Stimulated activated memory B cell treated with anti-CD40 and anti-IgM and Interleukin-4, amounts not matched to agents 10 μg/mL and 1 μg/mL and 100 μg/mL, for 72 hours (primary cell): Measurements from ENCODE around the gene RNF145.

Experiments
- ATAC-seq: fragments of 150-1000 bp; cut with Tn5 transposase; 2 replicates; pipeline ENCODE4 v1.10.0; 2021
- H3K27ac Mint-ChIP-seq: one replicate; pipeline ENCODE4 v1.8.0; 2022; ENCODE audit warnings: mild to moderate bottlenecking, mixed read lengths
- H3K27me3 Mint-ChIP-seq: one replicate; pipeline ENCODE4 v1.8.0; 2022; ENCODE audit warnings: mixed read lengths
- H3K36me3 Mint-ChIP-seq: one replicate; pipeline ENCODE4 v1.8.0; 2022; ENCODE audit warnings: mixed read lengths
- H3K4me1 Mint-ChIP-seq: one replicate; pipeline ENCODE4 v1.8.0; 2022; ENCODE audit warnings: mixed read lengths
- H3K4me3 Mint-ChIP-seq: one replicate; pipeline ENCODE4 v1.8.0; 2022; ENCODE audit warnings: mild to moderate bottlenecking, moderate library complexity, mixed read lengths
- H3K9me3 Mint-ChIP-seq: one replicate; pipeline ENCODE4 v1.8.0; 2022; ENCODE audit warnings: mixed read lengths

The RNF145 gene

DNA sequence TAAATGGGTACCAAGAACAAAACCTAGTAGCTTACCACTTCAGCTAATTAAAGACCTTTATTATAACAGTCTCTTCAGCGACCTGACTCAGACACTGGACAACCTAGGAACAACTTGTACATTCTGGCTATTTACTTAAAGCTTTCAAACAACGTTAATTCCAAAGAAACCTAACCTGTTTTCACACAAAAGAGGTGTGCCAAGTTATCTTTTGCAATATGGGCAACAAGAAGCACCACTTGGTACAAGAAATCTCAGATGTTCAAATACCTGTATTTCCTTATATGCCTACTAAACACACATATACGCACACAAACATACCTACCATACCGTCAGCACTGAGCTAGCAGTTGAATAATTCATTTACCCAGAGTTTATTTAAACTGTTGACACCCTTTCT, 23.0 kb downstream of the RNF145 start:
- Mint-ChIP-seq H3K27me3 (no peaks in the 10 kb centered on the region), H3K36me3 (peaks cover 29% of the 10 kb centered on the region), H3K4me3 (no peak overlapping the region), H3K27ac (peak overlapping the region; percentile 77), H3K9me3 (no peaks in the 10 kb centered on the region), H3K4me1 (peaks cover 51% of the 10 kb centered on the region)
- no peak for ATAC-seq

- H3K9me3 Mint-ChIP-seq: no peaks in the 10 kb centered on the region
- peaks cover 30% of the 10 kb centered on the region for H3K36me3 Mint-ChIP-seq
- ATAC-seq: no peak
- H3K27ac Mint-ChIP-seq: peak overlapping the region; percentile 77
- peaks cover 56% of the 10 kb centered on the region for H3K4me1 Mint-ChIP-seq
- no peak overlapping the region for H3K4me3 Mint-ChIP-seq
- H3K27me3 Mint-ChIP-seq: no peaks in the 10 kb centered on the region
These were observed 23.6 kb downstream of the RNF145 start for GRCh38 chr5:159185773-159186172.

- peak overlapping the region; percentile 77 for H3K27ac Mint-ChIP-seq
- H3K4me1 Mint-ChIP-seq: peaks cover 64% of the 10 kb centered on the region
- H3K27me3 Mint-ChIP-seq: no peaks in the 10 kb centered on the region
- H3K9me3 Mint-ChIP-seq: no peaks in the 10 kb centered on the region
- ATAC-seq: peak; percentile 77
- H3K36me3 Mint-ChIP-seq: peaks cover 30% of the 10 kb centered on the region
- no peak overlapping the region for H3K4me3 Mint-ChIP-seq
These were observed 24.4 kb downstream of the RNF145 start for GRCh38 chr5:159184858-159185381.

DNA sequence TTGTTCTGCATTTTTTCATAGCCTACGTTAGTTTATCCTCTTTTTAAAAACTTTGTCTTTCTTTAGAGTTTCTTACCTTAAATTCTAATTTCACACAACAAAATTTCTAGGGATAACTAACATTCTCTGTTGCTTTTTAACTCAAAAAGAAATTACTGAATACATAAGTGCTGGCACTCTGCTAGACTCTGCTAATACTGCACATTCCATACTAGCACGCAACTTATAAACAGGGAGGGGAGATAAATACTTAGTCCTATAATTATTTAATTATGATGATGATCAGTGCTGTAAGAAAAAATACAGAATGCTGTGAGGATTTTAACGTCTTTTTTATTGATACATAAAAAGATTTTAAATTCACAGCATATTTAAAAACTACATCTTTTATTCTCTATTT, 25.1 kb downstream of the RNF145 start:
- Mint-ChIP-seq H3K4me1 (peaks cover 71% of the 10 kb centered on the region), H3K9me3 (no peaks in the 10 kb centered on the region), H3K4me3 (no peak overlapping the region), H3K27ac (peak overlapping the region; percentile 77), H3K27me3 (no peaks in the 10 kb centered on the region), H3K36me3 (peaks cover 26% of the 10 kb centered on the region)
- ATAC-seq: no peak

GRCh38 chr5:159183247-159183646, 26.1 kb downstream of the RNF145 start:
- Mint-ChIP-seq H3K4me1 (peaks cover 76% of the 10 kb centered on the region), H3K36me3 (peaks cover 26% of the 10 kb centered on the region), H3K4me3 (no peak overlapping the region), H3K27me3 (no peaks in the 10 kb centered on the region), H3K9me3 (no peaks in the 10 kb centered on the region), H3K27ac (peak overlapping the region; percentile 77)
- ATAC-seq: no peak

- H3K27ac Mint-ChIP-seq: peak overlapping the region; percentile 77
- H3K36me3 Mint-ChIP-seq: peaks cover 21% of the 10 kb centered on the region
- H3K9me3 Mint-ChIP-seq: no peaks in the 10 kb centered on the region
- no peak for ATAC-seq
- H3K4me1 Mint-ChIP-seq: peaks cover 70% of the 10 kb centered on the region
- no peak overlapping the region for H3K4me3 Mint-ChIP-seq
- H3K27me3 Mint-ChIP-seq: no peaks in the 10 kb centered on the region
These were observed 26.7 kb downstream of the RNF145 start for GRCh38 chr5:159182691-159183090.

DNA sequence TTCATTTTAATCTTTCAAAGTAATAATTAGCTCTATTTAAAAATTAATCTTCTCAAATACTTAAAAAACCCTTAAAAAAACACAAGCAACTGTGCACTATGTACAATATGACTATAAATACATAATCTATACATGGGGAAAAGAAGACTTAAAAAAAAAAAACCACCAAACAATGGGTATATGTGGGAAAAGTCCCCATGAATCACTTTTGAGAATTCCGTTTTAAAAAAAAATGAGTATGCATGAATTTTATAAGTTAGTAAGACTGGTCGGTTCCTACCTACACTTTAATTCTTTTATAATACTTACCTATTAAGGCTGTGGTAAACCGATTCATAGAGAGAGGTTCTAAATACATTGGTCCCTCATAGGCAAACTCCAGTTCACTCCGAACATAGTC, 27.7 kb downstream of the RNF145 start:
- Mint-ChIP-seq H3K4me1 (peaks cover 66% of the 10 kb centered on the region), H3K4me3 (no peak overlapping the region), H3K9me3 (no peaks in the 10 kb centered on the region), H3K36me3 (peaks cover 18% of the 10 kb centered on the region), H3K27me3 (no peaks in the 10 kb centered on the region), H3K27ac (peak overlapping the region; percentile 90)
- ATAC-seq: no peak

DNA sequence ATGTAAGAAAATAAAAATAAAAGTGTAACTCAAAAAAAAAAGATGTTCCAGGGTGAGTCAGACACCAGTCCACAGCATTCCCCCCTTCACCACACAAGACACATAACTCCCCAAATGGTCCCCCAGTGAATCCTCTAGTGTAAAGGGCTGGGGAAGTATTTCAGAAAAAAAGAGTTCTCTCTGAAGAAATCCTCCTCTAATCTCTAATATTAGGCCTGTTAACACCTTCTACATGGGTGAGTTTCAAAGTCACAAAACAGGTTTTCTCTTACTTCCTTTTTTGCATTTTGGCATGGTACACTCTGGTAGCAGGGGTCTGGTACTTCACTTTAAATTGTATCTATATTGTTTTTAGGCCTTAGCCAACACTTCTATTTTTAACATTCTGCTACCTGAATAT, 28.2 kb downstream of the RNF145 start:
- Mint-ChIP-seq H3K4me3 (peak overlapping the region; percentile 56), H3K27ac (peak overlapping the region; percentile 90), H3K27me3 (no peaks in the 10 kb centered on the region), H3K36me3 (peaks cover 18% of the 10 kb centered on the region), H3K9me3 (no peaks in the 10 kb centered on the region), H3K4me1 (peaks cover 65% of the 10 kb centered on the region)
- ATAC-seq: peak; percentile 72

GRCh38 chr5:159179529-159180305, 29.6 kb downstream of the RNF145 start:
- Mint-ChIP-seq H3K36me3 (peaks cover 22% of the 10 kb centered on the region), H3K4me3 (no peak overlapping the region), H3K4me1 (peaks cover 51% of the 10 kb centered on the region), H3K9me3 (no peaks in the 10 kb centered on the region), H3K27me3 (no peaks in the 10 kb centered on the region), H3K27ac (peak overlapping the region; percentile 90)
- ATAC-seq: peak; percentile 9

GRCh38 chr5:159178978-159179377, 30.4 kb downstream of the RNF145 start:
- peak; percentile 89 for ATAC-seq
- Mint-ChIP-seq H3K36me3 (peaks cover 21% of the 10 kb centered on the region), H3K4me3 (no peak overlapping the region), H3K9me3 (no peaks in the 10 kb centered on the region), H3K4me1 (peaks cover 43% of the 10 kb centered on the region), H3K27ac (peak overlapping the region; percentile 90), H3K27me3 (no peaks in the 10 kb centered on the region)

DNA sequence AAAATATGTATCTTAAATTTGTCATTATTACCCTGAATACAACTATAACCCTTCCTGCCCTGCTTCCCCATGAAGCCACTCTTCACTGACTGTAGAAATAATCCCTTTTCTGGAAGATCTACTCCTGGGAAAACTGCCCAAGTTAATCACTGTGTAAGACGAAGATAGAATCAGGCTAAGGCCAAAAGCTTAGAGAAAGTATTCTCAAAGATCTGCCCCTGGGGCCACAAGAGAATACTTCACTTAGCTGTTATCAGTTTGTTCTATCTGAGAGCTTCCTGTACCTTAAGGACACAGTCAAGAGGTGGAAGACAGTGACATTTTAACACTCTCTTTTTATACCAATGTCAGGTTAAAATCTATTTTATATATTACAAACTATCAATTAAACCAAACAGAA, 33.8 kb downstream of the RNF145 start:
- Mint-ChIP-seq H3K36me3 (peaks cover 22% of the 10 kb centered on the region), H3K4me1 (peaks cover 33% of the 10 kb centered on the region), H3K27ac (peak overlapping the region; percentile 44), H3K27me3 (no peaks in the 10 kb centered on the region), H3K4me3 (no peak overlapping the region), H3K9me3 (no peaks in the 10 kb centered on the region)
- ATAC-seq: no peak

- Mint-ChIP-seq H3K4me3 (no peak overlapping the region), H3K9me3 (no peaks in the 10 kb centered on the region), H3K27ac (peak overlapping the region; percentile 44), H3K36me3 (peaks cover 18% of the 10 kb centered on the region), H3K4me1 (peaks cover 25% of the 10 kb centered on the region), H3K27me3 (no peaks in the 10 kb centered on the region)
- ATAC-seq: no peak
These were observed 34.7 kb downstream of the RNF145 start for GRCh38 chr5:159174511-159175168.

GRCh38 chr5:159171274-159171673, 38.1 kb downstream of the RNF145 start:
- no peak for ATAC-seq
- Mint-ChIP-seq H3K27ac (peak overlapping the region; percentile 61), H3K9me3 (no peaks in the 10 kb centered on the region), H3K4me3 (no peak overlapping the region), H3K36me3 (peaks cover 22% of the 10 kb centered on the region), H3K4me1 (peaks cover 15% of the 10 kb centered on the region), H3K27me3 (no peaks in the 10 kb centered on the region)

DNA sequence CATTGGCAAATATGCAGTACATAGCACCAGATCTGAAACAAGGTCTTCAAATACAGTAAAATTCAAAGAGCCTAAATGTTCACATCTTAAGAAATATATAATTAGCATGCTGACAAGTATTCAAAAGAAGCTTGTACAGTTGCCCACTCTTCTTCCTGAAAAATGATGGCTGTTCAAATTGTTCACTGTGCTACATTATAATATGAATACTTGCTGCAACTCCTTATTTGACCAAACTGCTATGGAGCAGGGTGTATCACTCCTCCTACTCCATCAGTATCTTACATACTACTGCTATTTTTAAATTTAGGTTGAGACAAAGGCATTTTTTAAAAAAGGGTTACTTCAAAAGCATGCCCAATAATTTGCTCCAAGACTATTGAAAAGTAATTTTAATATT, 39.3 kb downstream of the RNF145 start:
- Mint-ChIP-seq H3K36me3 (peaks cover 25% of the 10 kb centered on the region), H3K27ac (no peak overlapping the region), H3K9me3 (no peaks in the 10 kb centered on the region), H3K4me3 (no peak overlapping the region), H3K27me3 (no peaks in the 10 kb centered on the region), H3K4me1 (peaks cover 15% of the 10 kb centered on the region)
- no peak for ATAC-seq

DNA sequence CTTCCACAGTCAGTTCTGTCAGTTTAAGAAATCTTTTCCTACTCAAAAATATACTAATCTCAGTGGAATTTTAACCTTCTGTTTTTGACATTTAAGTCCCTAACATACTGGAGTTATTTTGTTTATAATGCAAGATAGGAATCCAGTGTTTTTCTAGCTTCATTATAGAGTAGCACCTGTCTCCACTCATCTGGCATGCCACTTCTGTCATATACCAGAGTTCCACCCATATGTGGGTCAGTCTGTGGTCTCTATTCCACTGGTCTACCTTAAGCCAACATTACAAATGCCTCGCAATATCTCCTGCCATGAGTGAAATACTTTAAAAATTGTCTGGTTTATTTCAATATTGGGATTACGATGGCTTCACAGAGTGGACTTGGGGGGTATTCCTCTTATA, 42.9 kb downstream of the RNF145 start:
- ATAC-seq: no peak
- Mint-ChIP-seq H3K4me1 (peaks cover 9% of the 10 kb centered on the region), H3K4me3 (no peak overlapping the region), H3K27ac (no peak overlapping the region), H3K9me3 (no peaks in the 10 kb centered on the region), H3K27me3 (no peaks in the 10 kb centered on the region), H3K36me3 (peaks cover 27% of the 10 kb centered on the region)

DNA sequence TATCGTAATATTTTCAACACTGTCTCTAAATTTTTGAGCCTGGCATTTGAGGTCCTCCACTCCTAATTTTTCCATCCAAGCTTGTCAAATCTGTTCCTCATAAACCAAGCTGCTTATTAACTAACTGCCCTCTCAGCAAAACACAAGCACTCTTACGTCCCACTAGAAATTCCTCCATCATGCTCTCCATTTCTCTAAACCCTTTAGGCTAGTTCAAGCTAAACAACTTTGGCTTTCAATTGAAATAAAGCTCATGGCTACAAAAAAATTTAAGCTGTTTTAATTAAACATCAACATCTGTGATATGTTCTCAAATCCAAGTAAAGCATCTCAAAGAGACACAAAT, 45.7 kb downstream of the RNF145 start:
- H3K4me3 Mint-ChIP-seq: no peak overlapping the region
- no peaks in the 10 kb centered on the region for H3K9me3 Mint-ChIP-seq
- H3K27me3 Mint-ChIP-seq: no peaks in the 10 kb centered on the region
- H3K27ac Mint-ChIP-seq: peak overlapping the region; percentile 42
- ATAC-seq: no peak
- H3K36me3 Mint-ChIP-seq: peaks cover 27% of the 10 kb centered on the region
- peaks cover 8% of the 10 kb centered on the region for H3K4me1 Mint-ChIP-seq
